Amniotic epithelial cell (primary cell): ENCODE data around the gene RWDD4.
"Not testable (repeated sequence)": the region's sequence is repeated elsewhere in the genome, so short reads cannot be mapped to it uniquely, and the experiment has no call there.

Experiments
- DNase-seq: peaks from one replicate; pipeline ENCODE4 v3.0.0-alpha.2; 2010; ENCODE audit warnings: low read depth

Gene RWDD4

GRCh38 chr4:183635741-183636140 is 23.2 kb downstream of the RWDD4 start:
- DNase-seq: no peak

- no peak for DNase-seq
These were observed 23.7 kb downstream of the RWDD4 start for GRCh38 chr4:183635321-183635720.

GRCh38 chr4:183633476-183634400 is 25.2 kb downstream of the RWDD4 start:
- DNase-seq: no peak

GRCh38 chr4:183632689-183633088 is 26.3 kb downstream of the RWDD4 start:
- DNase-seq: no peak

DNA sequence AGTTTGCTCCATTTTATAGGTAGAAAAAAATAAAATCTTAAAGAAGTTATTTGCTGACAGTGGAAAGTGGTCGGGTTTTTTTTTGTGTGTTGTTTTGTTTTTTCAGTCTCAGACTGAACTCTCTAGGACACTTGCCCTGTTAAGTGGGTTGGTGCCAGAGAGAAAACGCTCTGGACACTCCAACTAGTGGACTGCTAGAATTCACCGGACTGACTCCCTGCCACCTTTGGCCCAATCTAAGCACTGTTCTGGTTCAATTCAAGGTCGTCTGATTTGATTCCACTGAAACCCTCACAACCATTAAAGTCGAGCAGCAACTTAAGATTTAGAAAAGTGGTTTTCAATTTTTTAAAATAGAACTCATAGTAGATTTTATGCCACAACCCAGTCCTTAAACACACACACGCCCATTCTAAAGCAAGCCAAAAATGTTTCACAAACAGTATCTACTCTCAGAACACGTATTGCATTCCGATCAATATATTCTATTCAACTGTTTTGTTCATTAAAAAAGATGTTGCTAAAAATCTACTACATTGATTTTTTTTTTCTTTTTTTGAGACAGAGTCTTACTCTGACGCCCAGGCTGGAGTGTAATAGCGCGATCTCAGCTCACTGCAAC is 27.3 kb downstream of the RWDD4 start:
- no peak for DNase-seq

DNA sequence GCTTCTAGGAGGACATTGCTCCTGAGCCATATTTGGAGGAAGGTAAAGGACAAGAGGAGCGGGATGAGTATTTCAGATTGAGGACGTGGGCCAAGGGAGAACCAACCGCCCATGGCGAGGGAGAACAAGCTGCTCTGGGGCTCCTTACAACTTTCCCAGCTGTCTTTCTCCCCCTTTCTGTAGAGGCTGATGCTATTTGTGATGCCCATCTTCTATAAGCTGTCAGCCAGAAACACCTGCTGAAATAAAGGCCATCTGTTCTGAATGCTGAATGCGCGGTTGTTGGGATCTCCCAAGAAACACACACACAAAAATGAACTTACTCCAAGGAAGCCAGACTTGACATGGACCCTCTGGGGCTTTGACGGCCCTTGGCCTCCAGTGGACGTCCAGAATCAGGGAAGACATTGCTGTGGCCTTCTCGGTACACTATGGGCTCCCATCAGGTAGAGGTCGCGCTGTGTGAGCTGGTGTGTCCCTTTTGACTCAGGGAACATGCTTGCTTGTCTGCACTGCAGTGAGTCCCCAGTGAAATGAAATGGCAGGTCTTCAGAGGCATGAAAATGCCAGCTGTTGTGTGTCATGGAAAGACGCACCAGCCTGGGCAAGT is 30.9 kb downstream of the RWDD4 start:
- no peak for DNase-seq

GRCh38 chr4:183627286-183627685 is 31.7 kb downstream of the RWDD4 start:
- DNase-seq: not testable (repeated sequence)

DNA sequence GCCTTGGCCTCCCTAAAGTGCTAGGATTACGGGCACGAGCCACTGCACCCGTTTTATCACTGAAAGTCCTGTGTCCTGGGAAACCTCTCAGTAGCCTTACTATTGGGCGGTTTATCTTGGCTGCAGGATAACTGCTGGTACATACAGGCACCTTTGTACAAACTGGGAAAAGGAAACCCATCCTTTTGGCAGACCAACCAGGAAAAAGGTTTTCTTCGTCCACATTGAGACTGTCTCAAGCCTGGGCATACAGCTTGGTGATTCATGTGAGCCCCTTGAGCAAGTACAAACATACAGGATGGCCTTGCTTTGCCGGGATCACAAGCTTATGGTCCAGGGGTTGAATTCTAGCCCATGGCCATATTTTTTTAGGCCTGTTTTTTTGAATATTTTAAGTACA is 32.8 kb downstream of the RWDD4 start:
- DNase-seq: no peak

- DNase-seq: no peak
These were observed 34.4 kb downstream of the RWDD4 start for GRCh38 chr4:183624548-183624947.

- DNase-seq: no peak
These were observed 37.1 kb downstream of the RWDD4 start for GRCh38 chr4:183621875-183622274.

GRCh38 chr4:183620421-183620820 is 38.6 kb downstream of the RWDD4 start:
- DNase-seq: no peak

DNA sequence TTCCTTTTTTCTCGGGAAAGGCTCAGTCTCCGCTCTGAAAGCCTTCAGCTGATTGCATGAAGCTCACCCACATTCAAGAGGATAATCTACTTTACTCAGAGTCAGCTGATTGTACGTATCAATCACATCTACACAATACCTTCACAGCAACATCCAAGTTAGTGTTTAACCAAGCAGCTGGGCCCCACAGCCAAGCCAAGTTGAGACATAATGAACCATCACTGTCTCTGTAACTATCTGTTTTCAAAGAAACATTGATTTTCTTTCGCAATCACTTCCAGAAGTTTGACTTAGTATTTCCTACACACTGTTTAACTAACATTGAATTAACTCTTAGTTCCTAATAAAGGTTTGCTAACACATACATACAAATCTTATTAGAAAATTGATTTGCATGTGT is 40.3 kb downstream of the RWDD4 start:
- peak; percentile 57 for DNase-seq

- DNase-seq: no peak
These were observed 41.9 kb downstream of the RWDD4 start for GRCh38 chr4:183617075-183617474.

DNA sequence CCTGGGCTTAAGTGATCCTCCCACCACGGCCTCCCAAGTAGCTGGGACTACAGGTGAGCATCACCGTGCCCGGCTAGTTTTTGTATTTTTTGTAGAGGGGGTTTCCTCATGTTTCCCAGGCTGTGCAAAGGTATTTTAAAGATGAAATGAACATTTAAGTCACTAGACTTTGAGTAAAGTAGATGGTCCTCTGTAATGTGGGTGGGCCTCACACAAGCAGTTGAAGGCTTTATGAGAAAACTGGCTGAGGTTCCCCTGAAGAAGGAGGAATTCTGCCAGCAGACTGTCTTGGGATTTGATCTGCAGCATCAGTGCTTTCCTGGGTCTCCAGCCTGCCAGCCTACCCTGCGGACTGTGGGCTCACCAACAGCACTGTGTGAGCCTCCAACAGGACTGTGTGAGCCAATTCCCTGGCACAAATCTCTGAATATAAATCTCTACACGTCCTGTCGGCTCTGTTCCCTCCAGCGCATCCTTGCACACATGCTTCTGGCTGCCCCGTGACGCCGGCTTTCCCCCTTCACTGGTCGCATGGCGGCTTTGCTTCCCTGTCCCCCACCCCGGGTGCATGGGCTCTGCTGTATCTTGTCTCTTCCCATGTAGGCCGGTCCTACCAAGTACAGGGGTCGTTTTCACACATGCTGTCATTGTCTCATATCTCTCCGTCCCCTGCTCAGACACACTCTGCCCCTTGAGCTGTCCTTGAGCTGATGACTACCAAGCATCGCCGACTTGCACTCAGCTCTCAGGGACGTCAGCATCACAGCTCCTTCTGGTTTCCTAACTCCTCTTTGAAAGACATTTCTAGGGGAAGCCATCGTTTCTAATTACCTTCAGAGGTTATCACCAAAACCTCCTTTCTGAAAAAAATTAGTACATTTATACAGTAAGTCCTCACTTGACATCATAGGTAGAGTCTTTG is 46.4 kb downstream of the RWDD4 start:
- no peak for DNase-seq

DNA sequence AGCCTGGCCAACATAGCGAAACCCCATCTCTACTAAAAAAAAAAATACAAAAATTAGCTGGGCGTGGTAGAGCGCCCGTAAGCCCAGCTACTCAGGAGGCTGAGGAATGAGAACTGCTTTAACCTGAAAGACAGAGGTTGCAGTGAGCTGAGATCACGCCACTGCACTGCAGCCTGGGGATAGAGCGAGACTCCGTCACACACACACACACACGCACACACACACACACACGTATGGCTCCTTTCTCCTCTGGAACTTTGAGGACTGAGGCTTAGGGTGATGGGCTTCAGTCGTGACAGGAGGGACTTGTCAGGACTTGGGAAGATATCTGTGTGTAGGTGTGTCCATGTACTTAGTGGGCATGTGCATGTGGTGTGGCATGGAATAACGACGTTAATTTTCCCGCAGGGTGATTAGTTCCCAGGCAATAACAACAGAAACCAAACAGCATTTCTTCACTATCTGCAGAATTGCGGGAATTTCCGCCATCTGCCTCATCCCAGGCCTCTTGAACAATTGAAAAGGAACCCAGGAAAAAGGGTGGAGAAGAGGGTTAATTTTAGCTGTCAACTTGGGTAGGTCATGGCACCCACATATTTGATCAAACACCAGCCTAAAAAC is 47.7 kb downstream of the RWDD4 start:
- DNase-seq: no peak

DNA sequence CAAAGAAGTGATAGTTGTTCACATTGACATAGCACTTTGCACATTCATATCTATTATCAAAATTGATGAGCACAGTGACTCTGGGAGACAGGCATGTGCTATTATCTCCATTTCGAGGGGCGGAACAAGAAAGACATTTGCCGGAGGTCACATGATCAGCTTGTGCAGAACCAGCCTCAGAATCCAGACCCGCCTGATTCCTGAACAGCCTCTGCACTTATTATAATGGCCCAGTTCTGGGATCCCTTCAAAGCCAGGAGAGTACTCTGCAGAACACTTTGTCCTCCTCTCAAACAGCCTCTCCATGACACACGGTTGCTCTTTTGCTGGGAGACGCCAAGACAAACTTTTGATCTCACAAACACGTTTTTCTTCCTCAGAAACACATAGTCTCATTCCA is 48.4 kb downstream of the RWDD4 start:
- no peak for DNase-seq

- DNase-seq: peak; percentile 71
These were observed 49.0 kb downstream of the RWDD4 start for GRCh38 chr4:183610033-183610432.

DNA sequence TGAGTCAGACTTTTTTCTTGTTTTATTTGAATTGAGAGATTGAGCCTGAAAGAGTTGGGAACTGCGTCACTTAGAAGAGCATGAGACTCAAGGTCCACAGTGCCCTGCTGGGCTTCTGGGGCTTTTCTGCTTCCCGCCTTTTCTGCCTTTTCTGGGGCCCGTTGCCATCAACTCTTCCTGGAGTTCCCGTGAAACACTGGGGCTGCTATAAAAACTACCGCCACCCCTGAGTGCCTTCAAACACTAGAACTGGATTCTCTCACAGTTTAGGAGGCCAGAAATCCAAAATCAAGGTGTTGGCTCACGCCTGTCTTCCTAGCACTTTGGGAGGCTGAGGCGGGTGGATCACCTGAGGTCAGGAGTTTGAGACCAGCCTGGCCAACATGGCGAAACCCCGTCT is 49.8 kb downstream of the RWDD4 start:
- DNase-seq: no peak

GRCh38 chr4:183607894-183608293 is 51.1 kb downstream of the RWDD4 start:
- DNase-seq: no peak

DNA sequence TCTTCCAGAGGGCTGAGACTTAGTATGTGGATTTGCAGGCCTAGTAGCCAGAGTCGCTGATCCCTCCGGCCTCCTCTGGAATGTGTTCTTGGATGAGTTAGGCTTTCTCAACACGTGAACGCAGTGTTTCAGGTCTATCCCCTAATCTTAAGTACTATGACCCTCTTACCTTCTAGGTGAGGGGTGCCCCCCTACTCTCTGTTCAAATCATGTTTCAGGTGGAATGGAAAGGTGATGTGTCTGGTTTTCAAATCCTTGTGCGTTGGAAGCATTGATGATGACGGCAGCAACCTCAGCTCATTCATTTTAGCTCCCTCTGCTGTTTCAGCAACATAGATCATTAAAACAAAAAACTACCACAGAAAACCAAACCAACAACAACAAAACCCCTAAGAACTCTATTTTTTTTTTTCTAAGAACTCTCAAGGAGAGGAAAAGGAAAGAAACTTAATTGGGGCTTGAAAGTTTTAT is 56.4 kb downstream of the RWDD4 start:
- peak; percentile 40 for DNase-seq

DNA sequence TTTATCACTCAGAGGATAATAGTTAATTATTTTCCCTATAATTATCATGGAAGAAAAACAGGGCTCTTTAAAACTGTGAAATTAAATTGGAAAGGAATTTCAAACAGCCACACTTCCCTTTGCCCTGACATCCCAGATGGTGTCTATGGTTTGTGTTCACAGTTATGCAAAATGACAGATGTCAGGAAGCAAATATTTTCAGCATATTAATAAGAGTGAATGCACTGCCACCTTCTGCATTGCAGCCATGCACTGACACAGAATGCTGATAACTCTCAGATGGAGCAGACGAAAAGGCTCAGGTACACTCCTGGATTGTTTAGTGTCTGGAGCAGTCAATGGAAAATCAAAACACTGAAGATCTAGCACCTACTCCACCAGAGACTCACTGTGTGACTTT is 57.6 kb downstream of the RWDD4 start:
- no peak for DNase-seq
